ENCODE data around the gene TNFRSF12A.

TNFRSF12A gene

GRCh38 chr16:3038896-3039295, 18.7 kb downstream of the TNFRSF12A start:
- no peak overlapping the region for H3K4me3 ChIP-seq (ENCODE audit: low read length)
- DNase-seq (ENCODE audit: low read depth), result no peak
- TF ChIP-seq, protein P1, sequence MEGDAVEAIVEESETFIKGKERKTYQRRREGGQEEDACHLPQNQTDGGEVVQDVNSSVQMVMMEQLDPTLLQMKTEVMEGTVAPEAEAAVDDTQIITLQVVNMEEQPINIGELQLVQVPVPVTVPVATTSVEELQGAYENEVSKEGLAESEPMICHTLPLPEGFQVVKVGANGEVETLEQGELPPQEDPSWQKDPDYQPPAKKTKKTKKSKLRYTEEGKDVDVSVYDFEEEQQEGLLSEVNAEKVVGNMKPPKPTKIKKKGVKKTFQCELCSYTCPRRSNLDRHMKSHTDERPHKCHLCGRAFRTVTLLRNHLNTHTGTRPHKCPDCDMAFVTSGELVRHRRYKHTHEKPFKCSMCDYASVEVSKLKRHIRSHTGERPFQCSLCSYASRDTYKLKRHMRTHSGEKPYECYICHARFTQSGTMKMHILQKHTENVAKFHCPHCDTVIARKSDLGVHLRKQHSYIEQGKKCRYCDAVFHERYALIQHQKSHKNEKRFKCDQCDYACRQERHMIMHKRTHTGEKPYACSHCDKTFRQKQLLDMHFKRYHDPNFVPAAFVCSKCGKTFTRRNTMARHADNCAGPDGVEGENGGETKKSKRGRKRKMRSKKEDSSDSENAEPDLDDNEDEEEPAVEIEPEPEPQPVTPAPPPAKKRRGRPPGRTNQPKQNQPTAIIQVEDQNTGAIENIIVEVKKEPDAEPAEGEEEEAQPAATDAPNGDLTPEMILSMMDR (IDR thresholded peaks at IDR 0.05; ENCODE audit: insufficient read depth, low read depth, low read length, missing control alignments), result no peak

DNA sequence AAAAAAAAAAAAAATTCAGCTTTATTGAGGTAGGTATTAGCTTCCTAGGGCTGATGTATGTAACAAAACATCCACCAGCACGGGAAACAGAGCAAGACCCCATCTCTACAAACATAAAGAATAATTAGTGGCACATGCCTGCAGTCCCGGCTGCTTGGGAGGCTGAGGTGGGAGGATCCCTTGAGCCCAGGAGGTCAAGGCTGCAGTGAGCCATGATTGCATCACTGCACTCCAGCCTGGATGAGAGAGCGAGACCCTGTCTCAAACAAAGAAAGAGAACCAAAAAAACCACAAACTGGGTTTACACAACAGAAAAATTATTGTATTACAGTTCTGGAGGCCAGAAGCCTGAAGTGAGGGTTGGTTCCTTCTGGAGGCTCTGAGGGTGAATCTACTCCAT, 22.2 kb downstream of the TNFRSF12A start:
- TF ChIP-seq, protein P1 (IDR thresholded peaks at IDR 0.05; ENCODE audit: insufficient read depth, low read depth, low read length, missing control alignments), result no peak
- no peak overlapping the region for H3K4me3 ChIP-seq (ENCODE audit: low read length)

DNA sequence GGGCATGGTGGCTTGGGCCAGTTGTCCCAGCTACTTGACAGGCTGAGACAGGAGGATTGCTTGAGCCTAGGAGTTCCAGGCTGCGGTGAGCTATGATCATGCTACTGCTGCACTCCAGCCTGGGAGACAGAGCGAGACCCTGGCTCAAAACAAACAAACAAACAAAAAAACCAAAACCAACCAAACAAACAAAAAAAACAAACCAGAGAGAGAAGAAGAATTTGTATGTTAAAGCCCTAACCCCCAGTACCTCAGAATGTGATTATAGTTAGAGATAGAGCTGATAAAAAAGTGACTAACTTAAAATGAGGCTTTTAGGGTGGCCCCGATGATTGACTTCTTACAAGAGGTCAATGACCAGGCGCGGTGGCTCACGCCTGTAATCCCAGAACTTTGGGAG, 24.5 kb downstream of the TNFRSF12A start:
- TF ChIP-seq, protein P1 (IDR thresholded peaks at IDR 0.05; ENCODE audit: insufficient read depth, low read depth, low read length, missing control alignments), result no peak
- no peak overlapping the region for H3K4me3 ChIP-seq (ENCODE audit: low read length)
- no peak for DNase-seq (ENCODE audit: low read depth)

More for the DNA sequence above, 22.2 kb downstream of the TNFRSF12A start:
- no peak for DNase-seq (ENCODE audit: low read depth)

DNA sequence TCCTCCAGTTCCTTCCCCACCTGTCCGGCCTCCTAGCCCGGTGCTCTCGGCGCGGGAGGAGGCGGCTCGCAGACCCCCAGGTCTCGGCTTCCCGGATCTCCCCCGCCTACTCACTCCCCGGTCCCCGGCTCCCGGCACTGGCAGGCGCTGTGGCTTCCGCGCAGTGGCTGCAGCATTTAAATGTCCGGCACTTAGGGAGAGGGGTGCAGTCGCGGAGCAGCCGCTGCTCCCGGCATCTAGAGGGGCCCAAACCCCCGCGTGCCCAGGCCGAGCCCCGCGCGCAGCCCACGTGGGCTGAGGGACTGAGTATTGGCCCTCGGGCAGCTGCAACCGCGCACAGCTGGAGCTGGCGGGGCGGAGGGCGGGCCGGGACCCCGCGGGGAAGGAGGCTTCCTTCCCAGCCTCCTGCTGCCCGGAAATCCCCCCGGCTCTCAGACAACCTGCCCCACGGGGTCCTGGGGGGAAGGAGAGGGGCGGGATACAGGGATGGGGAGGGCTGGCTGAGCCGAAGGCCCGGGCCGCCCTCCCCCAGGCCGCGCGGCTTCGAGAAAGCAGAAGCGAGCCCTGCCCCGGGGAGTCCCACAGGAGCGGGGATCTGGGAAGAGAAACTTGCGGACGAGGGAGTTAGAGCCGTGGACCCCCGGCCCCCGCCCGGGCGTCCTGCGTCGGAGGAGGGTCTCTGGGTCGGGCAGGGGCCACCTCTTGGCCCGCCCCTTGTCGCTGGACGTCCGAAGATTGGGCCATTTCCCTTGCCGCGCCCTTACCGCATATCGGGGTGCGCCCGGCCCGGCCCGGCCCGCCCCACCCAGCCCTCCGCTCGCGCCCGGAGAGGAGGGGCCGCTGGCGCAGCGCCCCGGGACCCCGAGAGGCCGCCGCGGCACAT, 25.8 kb downstream of the TNFRSF12A start, which contains the start of gene MMP25:
TSS of gene MMP25 (plus strand) at position 804 of the 883 bp plus-strand sequence. CDS start 357 bp downstream, outside the sequence.
- H3K4me3 ChIP-seq (ENCODE audit: low read length), result peak within 1 kb of the TSS; percentile 37
- no peak for DNase-seq (ENCODE audit: low read depth)
- TF ChIP-seq, protein P1 (IDR thresholded peaks at IDR 0.05; ENCODE audit: insufficient read depth, low read depth, low read length, missing control alignments), result no peak

DNA sequence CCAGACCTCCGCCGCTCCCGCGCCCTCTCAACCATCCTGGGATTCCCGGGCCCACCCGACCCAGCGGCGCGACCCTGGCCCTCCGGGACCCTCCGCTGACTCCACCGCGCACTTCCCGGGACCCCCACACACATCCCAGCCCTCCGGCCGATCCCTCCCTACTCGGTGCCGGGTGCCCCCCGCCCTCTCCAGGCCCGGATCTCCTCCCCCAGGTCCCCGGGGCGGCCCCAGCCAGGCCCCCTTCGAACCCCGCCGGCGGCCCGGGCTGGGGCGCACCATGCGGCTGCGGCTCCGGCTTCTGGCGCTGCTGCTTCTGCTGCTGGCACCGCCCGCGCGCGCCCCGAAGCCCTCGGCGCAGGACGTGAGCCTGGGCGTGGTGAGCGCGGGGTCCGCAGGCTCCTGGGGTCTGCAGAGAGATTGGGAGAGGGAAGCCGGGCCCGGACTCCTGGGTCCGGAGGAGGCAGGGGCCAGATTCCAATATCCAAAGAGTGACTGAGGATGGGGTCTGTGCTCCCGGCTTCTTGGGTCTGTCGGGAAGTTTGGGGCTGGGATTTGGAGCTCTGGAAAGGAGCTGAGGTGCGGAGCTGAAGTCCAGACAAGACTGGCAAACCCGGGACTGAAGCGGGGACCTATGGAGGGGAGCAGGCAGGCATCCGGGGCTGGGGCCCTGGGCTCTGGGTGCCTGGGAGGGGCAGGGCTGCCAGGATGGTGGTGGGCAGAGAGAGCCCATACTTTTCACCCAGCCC, 26.6 kb downstream of the TNFRSF12A start:
- TF ChIP-seq, protein P1 (IDR thresholded peaks at IDR 0.05; ENCODE audit: insufficient read depth, low read depth, low read length, missing control alignments), result no peak
- no peak for DNase-seq (ENCODE audit: low read depth)
- H3K4me3 ChIP-seq (ENCODE audit: low read length), result no peak overlapping the region

- TF ChIP-seq, protein P1 (IDR thresholded peaks at IDR 0.05; ENCODE audit: insufficient read depth, low read depth, low read length, missing control alignments), result no peak
- DNase-seq (ENCODE audit: low read depth), result no peak
- H3K4me3 ChIP-seq (ENCODE audit: low read length), result no peak overlapping the region
Observed at GRCh38 chr16:3047387-3047720, 27.2 kb downstream of the TNFRSF12A start.

All from epithelial cell of esophagus (primary cell).